ENCODE data around the gene RXRB.

RXRB gene

GRCh38 chr6:33217246-33217645 lies 16.8 kb upstream of the RXRB start:
- H3K36me3 Mint-ChIP-seq: peaks cover 4% of the 10 kb centered on the region
- H3K4me1 Mint-ChIP-seq: peaks cover 20% of the 10 kb centered on the region
- peaks cover 33% of the 10 kb centered on the region for H3K27me3 Mint-ChIP-seq
- no peak overlapping the region for H3K4me3 Mint-ChIP-seq
- no peaks in the 10 kb centered on the region for H3K9me3 Mint-ChIP-seq
- DNase-seq (ENCODE audit: low spot score in 2 of 2): no peak
- no peak for ATAC-seq (ENCODE audit: low read depth)
- no peak overlapping the region for H3K27ac Mint-ChIP-seq

GRCh38 chr6:33216117-33216649 lies 15.7 kb upstream of the RXRB start:
- no peak for DNase-seq (ENCODE audit: low spot score in 2 of 2)
- Mint-ChIP-seq H3K27ac (no peak overlapping the region), H3K27me3 (peaks cover 34% of the 10 kb centered on the region), H3K4me1 (peaks cover 20% of the 10 kb centered on the region), H3K4me3 (no peak overlapping the region), H3K9me3 (no peaks in the 10 kb centered on the region), H3K36me3 (peaks cover 13% of the 10 kb centered on the region)
- ATAC-seq (ENCODE audit: low read depth): no peak

GRCh38 chr6:33215271-33216116 lies 15.0 kb upstream of the RXRB start:
- H3K9me3 Mint-ChIP-seq: no peaks in the 10 kb centered on the region
- H3K4me1 Mint-ChIP-seq: peaks cover 20% of the 10 kb centered on the region
- peaks cover 14% of the 10 kb centered on the region for H3K36me3 Mint-ChIP-seq
- H3K4me3 Mint-ChIP-seq: no peak overlapping the region
- no peak for DNase-seq (ENCODE audit: low spot score in 2 of 2)
- peaks cover 34% of the 10 kb centered on the region for H3K27me3 Mint-ChIP-seq
- no peak for ATAC-seq (ENCODE audit: low read depth)
- H3K27ac Mint-ChIP-seq: no peak overlapping the region

- H3K27ac Mint-ChIP-seq: no peak overlapping the region
Observed at GRCh38 chr6:33213989-33214335, 13.5 kb upstream of the RXRB start.

GRCh38 chr6:33213166-33213988 lies 12.9 kb upstream of the RXRB start:
- Mint-ChIP-seq H3K36me3 (peaks cover 21% of the 10 kb centered on the region), H3K9me3 (no peaks in the 10 kb centered on the region), H3K27ac (no peak overlapping the region), H3K4me1 (peaks cover 28% of the 10 kb centered on the region), H3K4me3 (peak overlapping the region; percentile 48), H3K27me3 (peaks cover 28% of the 10 kb centered on the region)
- no peak for DNase-seq (ENCODE audit: low spot score in 2 of 2)
- peak; percentile 37 for ATAC-seq (ENCODE audit: low read depth)

More at GRCh38 chr6:33213989-33214335, 13.5 kb upstream of the RXRB start:
- ATAC-seq (ENCODE audit: low read depth): no peak
- Mint-ChIP-seq H3K9me3 (no peaks in the 10 kb centered on the region), H3K36me3 (peaks cover 21% of the 10 kb centered on the region), H3K27me3 (peaks cover 32% of the 10 kb centered on the region), H3K4me3 (peak overlapping the region; percentile 48), H3K4me1 (peaks cover 24% of the 10 kb centered on the region)
- no peak for DNase-seq (ENCODE audit: low spot score in 2 of 2)

- H3K9me3 Mint-ChIP-seq: no peaks in the 10 kb centered on the region
- no peak overlapping the region for H3K27ac Mint-ChIP-seq
- ATAC-seq (ENCODE audit: low read depth): no peak
- peak overlapping the region; percentile 19 for H3K4me3 Mint-ChIP-seq
- peaks cover 23% of the 10 kb centered on the region for H3K27me3 Mint-ChIP-seq
- no peak for DNase-seq (ENCODE audit: low spot score in 2 of 2)
- H3K36me3 Mint-ChIP-seq: peaks cover 21% of the 10 kb centered on the region
- H3K4me1 Mint-ChIP-seq: peaks cover 25% of the 10 kb centered on the region
Observed at GRCh38 chr6:33212857-33213165, 12.3 kb upstream of the RXRB start.

- ATAC-seq (ENCODE audit: low read depth) (no peak), DNase-seq (ENCODE audit: low spot score in 2 of 2) (no peak)
- peaks cover 21% of the 10 kb centered on the region for H3K27me3 Mint-ChIP-seq
- peaks cover 28% of the 10 kb centered on the region for H3K4me1 Mint-ChIP-seq
- H3K9me3 Mint-ChIP-seq: no peaks in the 10 kb centered on the region
- H3K36me3 Mint-ChIP-seq: peaks cover 21% of the 10 kb centered on the region
- no peak overlapping the region for H3K27ac Mint-ChIP-seq
- H3K4me3 Mint-ChIP-seq: no peak overlapping the region
Observed at GRCh38 chr6:33211666-33212422, 11.4 kb upstream of the RXRB start.

- peaks cover 21% of the 10 kb centered on the region for H3K27me3 Mint-ChIP-seq
- no peak for DNase-seq (ENCODE audit: low spot score in 2 of 2)
- H3K4me3 Mint-ChIP-seq: no peak overlapping the region
- no peak for ATAC-seq (ENCODE audit: low read depth)
- peaks cover 21% of the 10 kb centered on the region for H3K36me3 Mint-ChIP-seq
- H3K27ac Mint-ChIP-seq: no peak overlapping the region
- H3K9me3 Mint-ChIP-seq: no peaks in the 10 kb centered on the region
- H3K4me1 Mint-ChIP-seq: peaks cover 32% of the 10 kb centered on the region
Observed at GRCh38 chr6:33211136-33211535, 10.7 kb upstream of the RXRB start.

- DNase-seq (ENCODE audit: low spot score in 2 of 2) (no peak), ATAC-seq (ENCODE audit: low read depth) (no peak)
- Mint-ChIP-seq H3K27me3 (peaks cover 17% of the 10 kb centered on the region), H3K9me3 (no peaks in the 10 kb centered on the region), H3K4me1 (peaks cover 38% of the 10 kb centered on the region), H3K4me3 (no peak overlapping the region), H3K36me3 (peaks cover 21% of the 10 kb centered on the region), H3K27ac (no peak overlapping the region)
Observed at GRCh38 chr6:33209856-33210255, 9.4 kb upstream of the RXRB start.

- H3K4me3 Mint-ChIP-seq: peak within 1 kb of the TSS; percentile 88
- H3K27me3 Mint-ChIP-seq: peaks cover 9% of the 10 kb centered on the region
- DNase-seq (ENCODE audit: low spot score in 2 of 2): peak; percentile 82 to 92
- H3K9me3 Mint-ChIP-seq: no peaks in the 10 kb centered on the region
- peaks cover 35% of the 10 kb centered on the region for H3K4me1 Mint-ChIP-seq
- H3K27ac Mint-ChIP-seq: peak within 1 kb of the TSS; percentile 89
- ATAC-seq (ENCODE audit: low read depth): peak; percentile 74
- H3K36me3 Mint-ChIP-seq: peaks cover 19% of the 10 kb centered on the region
Observed at GRCh38 chr6:33208091-33208967, 7.9 kb upstream of the RXRB start, which contains the start of gene RING1. Gene RING1, plus strand, starts transcription at chr6:33208500. Its CDS starts 323 bp downstream, at chr6:33208823.

GRCh38 chr6:33207552-33208090 lies 7.2 kb upstream of the RXRB start:
- H3K36me3 Mint-ChIP-seq: peaks cover 26% of the 10 kb centered on the region
- peak overlapping the region; percentile 88 for H3K4me3 Mint-ChIP-seq
- no peaks in the 10 kb centered on the region for H3K9me3 Mint-ChIP-seq
- DNase-seq (ENCODE audit: low spot score in 2 of 2) (no peak), ATAC-seq (ENCODE audit: low read depth) (no peak)
- peak overlapping the region; percentile 89 for H3K27ac Mint-ChIP-seq
- peaks cover 29% of the 10 kb centered on the region for H3K4me1 Mint-ChIP-seq
- H3K27me3 Mint-ChIP-seq: peaks cover 4% of the 10 kb centered on the region

GRCh38 chr6:33206864-33207551 lies 6.5 kb upstream of the RXRB start:
- no peaks in the 10 kb centered on the region for H3K9me3 Mint-ChIP-seq
- H3K27me3 Mint-ChIP-seq: peaks cover 1% of the 10 kb centered on the region
- H3K4me3 Mint-ChIP-seq: peak overlapping the region; percentile 88
- DNase-seq (ENCODE audit: low spot score in 2 of 2) (no peak), ATAC-seq (ENCODE audit: low read depth) (no peak)
- peaks cover 28% of the 10 kb centered on the region for H3K36me3 Mint-ChIP-seq
- H3K4me1 Mint-ChIP-seq: peaks cover 34% of the 10 kb centered on the region
- H3K27ac Mint-ChIP-seq: peak overlapping the region; percentile 89

All from memory B cell (primary cell).